HG02798 (cell line): ENCODE measurements around the gene BCAR3.
A peak's percentile ranks its signal among the peaks of the same experiment; 100 is the strongest.
"Not testable (repeated sequence)": the region's sequence is repeated elsewhere in the genome, so short reads cannot be mapped to it uniquely, and the experiment has no call there.

Experiments used
- ATAC-seq: cut with Tn5 transposase; IDR thresholded peaks from one replicate; pipeline ENCODE4 v1.9.1; 2021; ENCODE audit warnings: mild to moderate bottlenecking; ENCODE audit not compliant: unreplicated experiment, poor library complexity

The BCAR3 gene

GRCh38 chr1:93690341-93690740, 8.7 kb upstream of the BCAR3 start:
- no peak for ATAC-seq

GRCh38 chr1:93689521-93690223, 8.0 kb upstream of the BCAR3 start:
- ATAC-seq, result no peak

DNA sequence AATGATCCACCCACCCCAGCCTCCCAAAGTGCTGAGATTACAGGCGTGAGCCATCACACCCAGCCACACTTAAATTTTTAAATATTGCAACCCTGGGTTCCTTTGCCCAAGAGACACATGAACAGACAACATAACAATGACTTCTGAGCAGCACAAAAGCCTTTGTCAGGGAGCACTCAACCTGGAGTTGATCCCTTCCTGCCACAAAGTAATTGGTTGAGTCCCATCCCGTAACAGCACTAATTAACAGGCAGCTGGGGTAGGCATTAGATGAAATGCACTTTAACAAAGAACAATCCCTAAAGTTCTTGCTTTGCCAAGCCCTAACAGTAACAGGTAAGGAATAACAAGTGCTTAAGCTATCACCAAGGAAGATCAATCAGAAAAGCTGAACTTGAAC, 5.9 kb upstream of the BCAR3 start:
- no peak for ATAC-seq

DNA sequence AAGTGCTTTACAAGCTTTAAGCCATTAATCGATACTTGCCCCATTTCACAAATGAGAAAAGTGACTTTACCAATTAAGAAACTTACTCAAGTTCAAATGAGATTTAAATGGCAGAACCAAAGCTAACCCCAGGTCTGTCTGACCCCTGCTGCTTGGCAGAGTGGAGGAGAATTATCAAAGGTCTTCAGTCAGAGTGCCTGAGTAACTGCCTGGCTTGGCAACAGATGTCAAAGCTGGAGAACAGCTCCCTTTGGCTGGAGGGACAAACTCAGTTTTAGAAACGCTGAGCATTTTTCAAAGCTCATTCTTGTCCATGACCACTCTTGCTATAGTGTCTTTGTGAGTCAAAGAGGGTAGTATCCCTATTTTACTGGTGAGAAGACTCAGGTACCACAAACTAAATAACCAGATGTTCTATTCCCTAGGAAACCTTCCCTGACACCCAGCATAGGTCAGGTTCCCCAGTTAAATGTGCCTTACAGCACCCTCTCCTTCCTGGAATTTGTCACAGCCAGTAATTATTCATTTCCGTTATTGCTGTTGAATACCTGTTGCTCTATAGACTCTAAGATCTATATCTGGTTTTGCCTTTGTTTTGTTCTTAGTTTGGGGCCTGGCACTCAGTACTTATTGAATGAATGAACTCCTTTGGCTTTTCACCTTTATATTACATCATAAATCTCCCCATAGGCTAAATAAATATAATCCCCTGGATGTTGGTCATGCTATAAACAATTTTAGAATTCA, 5.0 kb upstream of the BCAR3 start:
- no peak for ATAC-seq

DNA sequence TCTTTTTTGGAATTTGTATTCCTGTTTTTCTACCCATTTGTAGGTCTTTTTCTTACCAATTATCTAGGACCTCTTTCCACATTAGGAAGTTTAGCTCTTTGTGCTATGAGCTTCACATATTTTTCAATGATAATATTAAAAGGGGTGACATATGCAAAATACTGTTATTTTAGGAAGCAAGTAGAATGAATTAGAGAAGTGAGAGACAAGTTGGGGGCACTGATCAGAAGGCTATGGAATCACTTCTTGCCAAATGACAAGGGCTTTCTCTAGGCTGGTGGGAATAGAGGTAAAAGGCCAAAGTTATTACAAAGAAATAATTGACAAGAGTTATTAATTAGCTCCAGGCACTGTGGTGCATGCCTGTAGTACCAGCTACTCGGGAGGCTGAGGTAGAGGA, 4.3 kb upstream of the BCAR3 start:
- ATAC-seq, result no peak

DNA sequence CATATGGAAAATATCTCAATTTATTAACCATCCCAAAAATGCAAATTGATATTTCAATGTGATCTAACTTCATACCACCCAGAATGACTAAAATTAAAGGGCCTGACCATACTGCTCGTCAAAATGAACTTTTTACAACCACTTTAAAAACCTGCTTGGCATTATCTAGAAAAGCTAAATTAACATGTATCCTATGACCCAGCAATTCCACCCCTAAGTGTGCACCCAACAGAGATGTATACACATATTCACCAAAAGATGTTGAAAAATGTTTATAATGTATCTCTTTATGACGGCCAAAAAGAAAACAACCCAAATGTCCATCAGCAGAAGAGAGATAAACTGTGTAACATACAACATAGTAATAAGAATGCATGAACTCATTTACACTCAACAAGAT, 1.6 kb upstream of the BCAR3 start:
- ATAC-seq, result no peak

GRCh38 chr1:93681989-93682412, 364 bp upstream of the BCAR3 start:
- no peak for ATAC-seq

DNA sequence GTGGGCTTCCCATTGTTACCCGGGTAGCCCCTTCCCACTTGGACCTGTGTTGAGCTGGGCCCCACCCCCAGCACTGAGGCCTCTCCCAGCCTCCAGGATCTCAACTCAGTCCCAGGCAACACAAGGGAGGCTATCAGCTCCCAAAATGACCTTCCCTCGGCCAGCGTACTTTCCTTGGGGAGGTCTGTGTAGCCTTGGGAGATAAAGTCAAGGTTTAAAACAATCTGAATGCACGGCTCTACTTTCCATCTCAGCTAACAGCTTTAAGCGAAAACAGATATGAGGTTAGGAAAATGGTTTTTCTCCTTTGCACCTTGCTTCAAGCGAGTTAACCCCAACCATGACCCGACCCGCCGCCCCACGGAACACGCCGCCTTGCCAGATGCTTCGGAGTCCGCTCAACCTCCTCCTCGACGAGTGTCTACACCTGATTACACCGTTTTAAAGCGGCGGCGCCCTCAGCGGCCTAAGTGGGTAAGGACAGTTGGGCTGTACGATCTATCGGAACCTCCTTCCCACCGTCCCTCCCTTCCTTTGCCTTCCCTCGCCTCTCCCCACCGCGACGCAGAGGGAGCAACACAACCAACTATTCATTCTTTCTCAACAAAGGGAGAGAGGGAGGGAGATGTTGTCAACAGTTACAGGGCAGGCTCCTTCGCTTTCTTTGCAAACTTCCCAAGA, 1.1 kb downstream of the BCAR3 start:
- ATAC-seq, result peak; percentile 73

DNA sequence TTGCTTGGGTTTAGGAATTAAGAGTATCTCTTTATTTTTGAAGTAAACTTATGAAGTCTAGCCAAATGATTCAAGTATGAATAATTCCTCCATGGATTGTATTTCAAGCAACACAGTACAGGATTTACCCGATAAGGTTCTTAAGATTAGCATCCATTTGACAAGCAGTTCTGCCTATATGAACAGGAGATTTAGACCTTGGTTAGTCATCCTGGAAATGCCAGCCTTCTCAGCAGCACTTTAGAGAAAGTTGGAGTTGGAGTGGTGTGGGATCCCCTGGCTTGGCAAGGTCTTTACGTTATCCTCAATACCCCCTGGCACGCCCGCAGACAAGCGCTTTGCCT, 1.6 kb downstream of the BCAR3 start:
- ATAC-seq, result no peak

DNA sequence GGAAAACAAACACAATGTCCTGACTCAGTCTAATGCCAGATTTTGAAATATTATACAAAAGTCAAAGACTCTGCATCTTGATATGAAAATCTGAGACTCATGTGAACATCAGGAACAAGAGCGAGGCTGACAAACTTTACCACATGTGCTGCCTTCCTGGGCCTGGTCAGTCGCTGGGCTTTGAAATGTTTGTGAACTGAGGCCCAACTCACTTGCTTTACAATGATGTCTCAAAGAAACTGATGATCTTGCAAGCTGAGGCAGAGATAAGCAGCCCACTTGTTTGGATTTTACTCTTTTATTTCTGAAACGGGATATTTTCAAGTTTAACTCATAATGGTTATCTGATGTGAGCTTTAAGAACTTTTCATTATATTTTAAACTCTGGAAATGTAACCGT, 2.1 kb downstream of the BCAR3 start:
- no peak for ATAC-seq

GRCh38 chr1:93678946-93679480, 2.6 kb downstream of the BCAR3 start:
- ATAC-seq, result no peak

- no peak for ATAC-seq
Observed at GRCh38 chr1:93678491-93678890, 3.1 kb downstream of the BCAR3 start.

DNA sequence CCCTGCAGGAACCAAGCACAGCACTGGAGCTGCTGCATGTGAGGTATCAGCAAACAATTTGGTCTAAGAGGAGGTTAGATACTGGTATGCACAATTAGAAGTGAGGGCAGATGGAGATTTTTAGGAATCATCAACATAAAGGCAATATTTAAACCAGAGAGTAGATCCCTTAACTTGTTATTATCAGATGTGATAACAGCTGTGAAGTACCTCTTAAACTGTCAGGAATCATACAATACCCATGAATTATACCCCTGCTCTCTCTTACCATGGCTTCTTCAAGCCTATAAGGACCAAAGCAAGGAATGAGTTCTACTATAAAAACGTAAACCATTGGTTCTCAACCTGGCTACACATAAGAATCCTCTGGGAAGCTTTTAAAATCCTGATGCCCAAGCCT, 3.9 kb downstream of the BCAR3 start:
- ATAC-seq, result no peak

DNA sequence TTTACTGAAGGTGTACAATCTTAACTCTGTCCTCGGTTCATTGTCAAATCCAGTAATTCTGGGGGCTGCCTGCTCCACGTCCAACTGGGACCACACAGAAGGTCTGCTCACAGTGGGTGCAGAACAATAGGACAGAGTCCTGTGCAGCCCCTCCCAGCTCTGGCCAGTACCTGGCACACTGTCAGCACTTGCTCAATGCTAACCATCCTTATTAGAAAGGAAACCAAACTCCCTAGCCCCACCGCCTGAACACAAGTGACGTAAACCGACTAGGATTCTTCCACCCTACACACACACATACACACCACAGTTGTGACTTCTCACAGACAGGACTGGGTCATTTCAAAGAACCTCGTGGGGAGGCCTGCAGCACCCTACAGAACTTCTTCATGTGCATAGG, 5.2 kb downstream of the BCAR3 start:
- no peak for ATAC-seq

GRCh38 chr1:93675931-93676330, 5.7 kb downstream of the BCAR3 start:
- no peak for ATAC-seq

DNA sequence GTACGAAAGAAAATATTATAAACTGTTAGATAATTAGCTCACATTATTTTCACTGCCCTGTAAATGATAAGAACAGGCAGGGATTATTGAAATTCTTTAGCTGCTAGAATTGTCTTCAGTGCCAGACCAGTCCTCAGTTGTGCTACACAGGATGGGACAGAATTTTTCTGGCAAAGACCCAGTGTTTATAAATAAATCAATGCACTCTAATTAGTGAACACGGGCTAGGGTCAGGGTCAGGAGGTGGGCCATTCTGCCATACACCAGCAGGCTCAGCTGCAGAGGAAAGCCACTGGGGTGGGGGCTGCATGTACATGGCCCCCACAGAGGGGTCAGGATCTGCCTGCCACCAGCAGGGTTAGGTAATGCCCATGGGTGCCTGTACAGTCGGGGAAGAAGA, 6.4 kb downstream of the BCAR3 start:
- ATAC-seq, result no peak

- ATAC-seq, result not testable (repeated sequence)
Observed at GRCh38 chr1:93674071-93674470, 7.6 kb downstream of the BCAR3 start.

- no peak for ATAC-seq
Observed at GRCh38 chr1:93673163-93673829, 8.3 kb downstream of the BCAR3 start.

GRCh38 chr1:93672477-93673162, 9.0 kb downstream of the BCAR3 start:
- no peak for ATAC-seq

- no peak for ATAC-seq
Observed at GRCh38 chr1:93672069-93672468, 9.6 kb downstream of the BCAR3 start.
